ENCODE data around the gene CALY.

The CALY gene

DNA sequence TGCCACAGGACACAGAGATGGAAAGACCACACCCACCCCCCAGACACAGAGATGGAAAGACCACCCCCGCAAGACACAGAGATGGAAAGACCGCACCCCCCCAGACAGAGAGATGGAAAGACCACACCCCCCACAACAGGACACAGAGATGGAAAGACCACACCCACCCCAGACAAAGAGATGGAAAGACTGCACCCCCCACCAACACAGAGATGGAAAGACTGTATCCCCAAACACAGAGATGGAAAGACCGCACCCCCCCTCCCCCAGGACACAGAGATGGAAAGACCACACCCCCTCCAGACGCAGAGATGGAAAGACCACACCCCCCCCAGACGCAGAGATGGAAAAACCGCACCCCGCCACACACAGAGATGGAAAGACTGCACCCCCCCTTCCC, 20.0 kb downstream of the CALY start:
- Histone ChIP-seq H3K36me3 (ENCODE audit: control insufficient read depth in 1 of 2, insufficient read depth in 2 of 2, low read length in 2 of 2) (peaks cover 5 to 9% of the 10 kb centered on the region in 2 experiments), H3K4ac (ENCODE audit: low read depth, low read length) (no peak overlapping the region), H2BK12ac (ENCODE audit: low read length) (no peak overlapping the region), H3K79me1 (ENCODE audit: low read length) (no peaks in the 10 kb centered on the region), H4K91ac (ENCODE audit: low read depth, low read length) (no peak overlapping the region), H2AFZ (ENCODE audit: insufficient read depth, low read length, poor library complexity) (no peak overlapping the region), H2BK120ac (ENCODE audit: insufficient read depth, low read length, poor library complexity) (no peak overlapping the region), H3K4me3 (ENCODE audit: low read depth, low read length) (no peak overlapping the region), H4K8ac (ENCODE audit: low read depth, low read length) (no peak overlapping the region), H3K27me3 (ENCODE audit: insufficient read depth, low read length) (no peaks in the 10 kb centered on the region), H3K4me1 (ENCODE audit: control insufficient read depth in 1 of 2, insufficient read depth in 2 of 2, low read length in 2 of 2) (peaks cover 2 to 4% of the 10 kb centered on the region in 2 experiments), H3K14ac (ENCODE audit: low read length) (no peak overlapping the region), H3K23ac (ENCODE audit: low read length) (no peak overlapping the region), H2AK5ac (ENCODE audit: low read length) (no peak overlapping the region), H3K4me2 (ENCODE audit: low read length) (no peak overlapping the region), H4K12ac (ENCODE audit: low read depth, low read length) (no peak overlapping the region), H3K27ac (ENCODE audit: low read depth, low read length) (no peak overlapping the region), H3K9me3 (ENCODE audit: insufficient read depth, low read depth, low read length) (peaks cover 7% of the 10 kb centered on the region), H2BK5ac (ENCODE audit: low read depth, low read length, poor library complexity) (no peak overlapping the region), H3K9ac (ENCODE audit: low read length) (no peak overlapping the region), H3K79me2 (ENCODE audit: control insufficient read depth, insufficient read depth, low read length, poor library complexity) (no peaks in the 10 kb centered on the region), H3K18ac (ENCODE audit: low read length) (no peak overlapping the region)
- no CpG with 5 or more reads among the region's 7 CpGs for WGBS (ENCODE audit: extremely low coverage, insufficient coverage, insufficient read length)
- DNase-seq, result no peak

DNA sequence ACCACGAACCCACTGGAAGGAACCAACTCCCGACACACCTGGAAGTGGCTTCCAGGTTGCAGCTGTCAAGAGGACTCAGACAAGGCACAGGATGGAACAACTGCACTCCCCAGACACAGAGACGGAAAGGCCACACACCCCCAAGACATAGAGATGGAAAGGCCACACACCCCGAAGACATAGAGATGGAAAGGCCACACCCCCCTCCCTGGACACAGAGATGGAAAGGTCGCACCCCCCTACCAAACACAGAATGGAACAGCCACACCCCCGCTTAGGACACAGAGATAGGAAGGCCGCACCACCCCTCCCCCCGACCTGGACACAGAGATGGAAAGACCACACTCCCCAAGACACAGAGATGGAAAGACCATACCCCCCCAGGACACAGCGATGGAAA, 20.4 kb downstream of the CALY start:
- no peak overlapping the region for H3K4me2 ChIP-seq (ENCODE audit: low read length)
- H3K79me1 ChIP-seq (ENCODE audit: low read length), result no peaks in the 10 kb centered on the region
- H3K4ac ChIP-seq (ENCODE audit: low read depth, low read length), result no peak overlapping the region
- H4K91ac ChIP-seq (ENCODE audit: low read depth, low read length), result no peak overlapping the region
- H3K4me3 ChIP-seq (ENCODE audit: low read depth, low read length), result no peak overlapping the region
- H3K27me3 ChIP-seq (ENCODE audit: insufficient read depth, low read length), result no peaks in the 10 kb centered on the region
- no CpG with 5 or more reads among the region's 9 CpGs for WGBS (ENCODE audit: extremely low coverage, insufficient coverage, insufficient read length)
- H2AFZ ChIP-seq (ENCODE audit: insufficient read depth, low read length, poor library complexity), result no peak overlapping the region
- no peak overlapping the region for H2BK120ac ChIP-seq (ENCODE audit: insufficient read depth, low read length, poor library complexity)
- H2BK5ac ChIP-seq (ENCODE audit: low read depth, low read length, poor library complexity), result no peak overlapping the region
- H2BK12ac ChIP-seq (ENCODE audit: low read length), result no peak overlapping the region
- no peak overlapping the region for H4K12ac ChIP-seq (ENCODE audit: low read depth, low read length)
- H3K18ac ChIP-seq (ENCODE audit: low read length), result no peak overlapping the region
- no peaks in the 10 kb centered on the region for H3K79me2 ChIP-seq (ENCODE audit: control insufficient read depth, insufficient read depth, low read length, poor library complexity)
- no peak overlapping the region for H3K27ac ChIP-seq (ENCODE audit: low read depth, low read length)
- H3K36me3 ChIP-seq (ENCODE audit: control insufficient read depth in 1 of 2, insufficient read depth in 2 of 2, low read length in 2 of 2), result peaks cover 5 to 11% of the 10 kb centered on the region in 2 experiments
- no peak for DNase-seq
- peaks cover 2 to 4% of the 10 kb centered on the region in 2 experiments for H3K4me1 ChIP-seq (ENCODE audit: control insufficient read depth in 1 of 2, insufficient read depth in 2 of 2, low read length in 2 of 2)
- H3K23ac ChIP-seq (ENCODE audit: low read length), result no peak overlapping the region
- H3K9me3 ChIP-seq (ENCODE audit: insufficient read depth, low read depth, low read length), result peaks cover 7% of the 10 kb centered on the region
- no peak overlapping the region for H4K8ac ChIP-seq (ENCODE audit: low read depth, low read length)
- no peak overlapping the region for H3K14ac ChIP-seq (ENCODE audit: low read length)
- H3K9ac ChIP-seq (ENCODE audit: low read length), result no peak overlapping the region
- H2AK5ac ChIP-seq (ENCODE audit: low read length), result no peak overlapping the region

DNA sequence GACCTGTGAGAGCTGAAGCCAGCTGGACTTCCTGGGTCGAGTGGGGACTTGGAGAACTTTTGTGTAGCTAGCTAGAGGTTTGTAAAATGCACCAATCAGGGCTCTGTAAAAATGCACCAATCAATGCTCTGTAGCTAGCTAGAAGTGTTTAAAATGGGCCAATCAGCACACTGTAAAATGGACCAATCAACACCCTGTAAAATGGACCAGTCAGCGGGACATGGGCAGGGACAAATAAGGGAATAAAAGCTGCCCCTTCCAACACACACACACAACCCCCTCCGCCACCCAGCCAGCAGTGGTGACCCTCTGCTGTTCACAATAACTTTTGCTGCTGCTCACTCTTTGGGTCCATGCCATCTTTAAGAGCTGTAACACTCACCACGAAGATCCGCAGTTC, 20.8 kb downstream of the CALY start:
- Histone ChIP-seq H3K4ac (ENCODE audit: low read depth, low read length) (no peak overlapping the region), H3K79me2 (ENCODE audit: control insufficient read depth, insufficient read depth, low read length, poor library complexity) (no peaks in the 10 kb centered on the region), H3K23ac (ENCODE audit: low read length) (no peak overlapping the region), H3K4me2 (ENCODE audit: low read length) (no peak overlapping the region), H4K12ac (ENCODE audit: low read depth, low read length) (no peak overlapping the region), H3K4me1 (ENCODE audit: control insufficient read depth in 1 of 2, insufficient read depth in 2 of 2, low read length in 2 of 2) (peaks cover 2 to 4% of the 10 kb centered on the region in 2 experiments), H3K14ac (ENCODE audit: low read length) (no peak overlapping the region), H4K91ac (ENCODE audit: low read depth, low read length) (no peak overlapping the region), H3K27ac (ENCODE audit: low read depth, low read length) (no peak overlapping the region), H3K18ac (ENCODE audit: low read length) (no peak overlapping the region), H2BK120ac (ENCODE audit: insufficient read depth, low read length, poor library complexity) (no peak overlapping the region), H2AFZ (ENCODE audit: insufficient read depth, low read length, poor library complexity) (no peak overlapping the region), H3K9me3 (ENCODE audit: insufficient read depth, low read depth, low read length) (peaks cover 6% of the 10 kb centered on the region), H3K9ac (ENCODE audit: low read length) (no peak overlapping the region), H3K27me3 (ENCODE audit: insufficient read depth, low read length) (no peaks in the 10 kb centered on the region), H4K8ac (ENCODE audit: low read depth, low read length) (no peak overlapping the region), H3K36me3 (ENCODE audit: control insufficient read depth in 1 of 2, insufficient read depth in 2 of 2, low read length in 2 of 2) (peaks cover 5 to 11% of the 10 kb centered on the region in 2 experiments), H2BK12ac (ENCODE audit: low read length) (no peak overlapping the region), H3K4me3 (ENCODE audit: low read depth, low read length) (no peak overlapping the region), H2BK5ac (ENCODE audit: low read depth, low read length, poor library complexity) (no peak overlapping the region), H2AK5ac (ENCODE audit: low read length) (no peak overlapping the region), H3K79me1 (ENCODE audit: low read length) (no peaks in the 10 kb centered on the region)
- no peak for DNase-seq
- no CpG with 5 or more reads among the region's 5 CpGs for WGBS (ENCODE audit: extremely low coverage, insufficient coverage, insufficient read length)

DNA sequence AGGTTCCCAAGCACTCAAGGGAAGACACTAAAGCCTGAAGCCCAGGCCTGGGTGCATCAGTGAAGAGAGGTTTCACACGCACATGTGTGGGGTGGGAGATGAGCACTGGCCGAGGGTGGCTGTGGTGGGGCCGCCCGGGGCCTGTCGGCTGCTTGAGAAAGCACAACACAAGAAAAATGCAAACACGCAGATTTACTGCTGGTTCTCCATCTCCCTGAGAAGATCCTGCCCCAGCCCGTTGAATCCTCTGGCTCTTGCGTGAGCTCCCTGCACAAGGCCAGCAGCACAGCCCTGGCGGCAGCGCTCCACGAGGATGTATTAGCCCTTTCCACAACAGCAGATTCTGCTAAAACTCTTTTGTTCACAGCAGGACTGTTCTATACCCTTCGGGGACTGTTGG, 21.8 kb downstream of the CALY start:
- Histone ChIP-seq H3K79me2 (ENCODE audit: control insufficient read depth, insufficient read depth, low read length, poor library complexity) (no peaks in the 10 kb centered on the region), H3K4ac (ENCODE audit: low read depth, low read length) (no peak overlapping the region), H3K9ac (ENCODE audit: low read length) (no peak overlapping the region), H2BK12ac (ENCODE audit: low read length) (no peak overlapping the region), H2BK120ac (ENCODE audit: insufficient read depth, low read length, poor library complexity) (no peak overlapping the region), H4K12ac (ENCODE audit: low read depth, low read length) (no peak overlapping the region), H4K8ac (ENCODE audit: low read depth, low read length) (no peak overlapping the region), H3K4me3 (ENCODE audit: low read depth, low read length) (no peak overlapping the region), H3K36me3 (ENCODE audit: control insufficient read depth in 1 of 2, insufficient read depth in 2 of 2, low read length in 2 of 2) (peaks cover 13 to 19% of the 10 kb centered on the region in 2 experiments), H3K18ac (ENCODE audit: low read length) (no peak overlapping the region), H3K4me1 (ENCODE audit: control insufficient read depth in 1 of 2, insufficient read depth in 2 of 2, low read length in 2 of 2) (peaks cover 2 to 4% of the 10 kb centered on the region in 2 experiments), H3K27ac (ENCODE audit: low read depth, low read length) (no peak overlapping the region), H3K9me3 (ENCODE audit: insufficient read depth, low read depth, low read length) (peaks cover 8% of the 10 kb centered on the region), H2AFZ (ENCODE audit: insufficient read depth, low read length, poor library complexity) (no peak overlapping the region), H3K14ac (ENCODE audit: low read length) (no peak overlapping the region), H3K27me3 (ENCODE audit: insufficient read depth, low read length) (no peaks in the 10 kb centered on the region), H3K4me2 (ENCODE audit: low read length) (no peak overlapping the region), H3K79me1 (ENCODE audit: low read length) (no peaks in the 10 kb centered on the region), H2BK5ac (ENCODE audit: low read depth, low read length, poor library complexity) (no peak overlapping the region), H2AK5ac (ENCODE audit: low read length) (no peak overlapping the region), H3K23ac (ENCODE audit: low read length) (no peak overlapping the region), H4K91ac (ENCODE audit: low read depth, low read length) (no peak overlapping the region)
- WGBS (ENCODE audit: extremely low coverage, insufficient coverage, insufficient read length), result no CpG with 5 or more reads among the region's 12 CpGs
- no peak for DNase-seq
